GM21515 (cell line): ENCODE data around the gene LRRC8C.

ENCODE experiments used
- ATAC-seq: cut with Tn5 transposase; IDR thresholded peaks from one replicate; pipeline ENCODE4 v1.9.1; 2021; ENCODE audit not compliant: unreplicated experiment

LRRC8C gene

GRCh38 chr1:89670711-89671110, 37.8 kb downstream of the LRRC8C start:
- no peak for ATAC-seq

GRCh38 chr1:89671775-89672488, 39.0 kb downstream of the LRRC8C start:
- no peak for ATAC-seq

- no peak for ATAC-seq
Measured at GRCh38 chr1:89672489-89673183, 39.7 kb downstream of the LRRC8C start.

- ATAC-seq: no peak
Measured at GRCh38 chr1:89673251-89673650, 40.3 kb downstream of the LRRC8C start.

GRCh38 chr1:89675677-89676076, 42.8 kb downstream of the LRRC8C start:
- no peak for ATAC-seq

GRCh38 chr1:89681045-89681729, 48.3 kb downstream of the LRRC8C start:
- peak; percentile 58 for ATAC-seq

GRCh38 chr1:89682611-89683010, 49.7 kb downstream of the LRRC8C start:
- no peak for ATAC-seq

GRCh38 chr1:89685461-89685860, 52.5 kb downstream of the LRRC8C start:
- no peak for ATAC-seq

- no peak for ATAC-seq
Measured at GRCh38 chr1:89686520-89686919, 53.6 kb downstream of the LRRC8C start.

GRCh38 chr1:89687254-89687653, 54.3 kb downstream of the LRRC8C start:
- no peak for ATAC-seq

- no peak for ATAC-seq
Measured at GRCh38 chr1:89688607-89689006, 55.7 kb downstream of the LRRC8C start.

GRCh38 chr1:89689234-89689633, 56.3 kb downstream of the LRRC8C start:
- ATAC-seq: no peak

- ATAC-seq: no peak
Measured at GRCh38 chr1:89690595-89690994, 57.7 kb downstream of the LRRC8C start.

- ATAC-seq: peak; percentile 69
Measured at GRCh38 chr1:89692601-89693521, 59.9 kb downstream of the LRRC8C start.

- ATAC-seq: no peak
Measured at GRCh38 chr1:89695847-89696246, 62.9 kb downstream of the LRRC8C start.

- no peak for ATAC-seq
Measured at GRCh38 chr1:89697383-89697782, 64.5 kb downstream of the LRRC8C start.

GRCh38 chr1:89698020-89698560, 65.2 kb downstream of the LRRC8C start:
- ATAC-seq: no peak

GRCh38 chr1:89698624-89699023, 65.7 kb downstream of the LRRC8C start:
- ATAC-seq: no peak

- no peak for ATAC-seq
Measured at GRCh38 chr1:89699451-89699986, 66.6 kb downstream of the LRRC8C start.

- ATAC-seq: no peak
Measured at GRCh38 chr1:89701746-89702241, 68.9 kb downstream of the LRRC8C start.
